Lower lobe of right lung (tissue), 2 donors: ENCODE data around the gene LRRTM4. TPM values are rescaled to one million over a fixed set of nuclear protein-coding genes. Genes with fewer than 3 reads are reported as not detected.

Experiments used
- ATAC-seq, 2 donors: fragments of 200-7000 bp; cut with Tn5 transposase; one replicate each; pipeline ENCODE4 v1.9.1; 2020 to 2022; ENCODE audit warnings: mild to moderate bottlenecking in 2 of 2, moderate library complexity in 2 of 2
- DNase-seq: peaks from one replicate; pipeline ENCODE4 v3.0.0-alpha.2; 2020
- H3K27ac ChIP-seq: fragments of 200-600 bp; one replicate; pipeline ENCODE4 v1.8.0; 2022
- H3K27me3 ChIP-seq: fragments of 200-600 bp; one replicate; pipeline ENCODE4 v1.8.0; 2022; ENCODE audit warnings: low read depth
- H3K36me3 ChIP-seq: fragments of 200-600 bp; one replicate; pipeline ENCODE4 v1.8.0; 2022; ENCODE audit warnings: mild to moderate bottlenecking
- H3K4me1 ChIP-seq: fragments of 200-600 bp; one replicate; pipeline ENCODE4 v1.8.0; 2022
- H3K4me3 ChIP-seq: fragments of 200-600 bp; one replicate; pipeline ENCODE4 v1.8.0; 2022; ENCODE audit warnings: mild to moderate bottlenecking
- H3K9me3 ChIP-seq: fragments of 200-600 bp; one replicate; pipeline ENCODE4 v1.8.0; 2022
- intact Hi-C: fragments of 100-400 bp; cut with DNase I; formaldehyde crosslinking; loops from one replicate; pipeline ENCODE4 v1.11.0; 2022
- total RNA-seq: library from RNA; stranded (reverse); fragmentation: NEBNext Ultra II Directional; extraction: Animal tissue kit (Norgen Biotek cat#: 25700); gene quantifications from one replicate; pipeline ENCODE4 v1.2.1, GENCODE V29; 2021
- TF ChIP-seq, protein P1 (sequence below): fragments of 200-600 bp; IDR thresholded peaks from one replicate; pipeline ENCODE4 v1.8.0; 2022; ENCODE audit warnings: antibody characterized with exemption, mild to moderate bottlenecking
- donor health status: DM: no; HTN: yes; CAD: no; lungs with severe emphysema.

The LRRTM4 gene
- total RNA-seq, 1 donor from 2014 or later = 0.77 TPM

DNA sequence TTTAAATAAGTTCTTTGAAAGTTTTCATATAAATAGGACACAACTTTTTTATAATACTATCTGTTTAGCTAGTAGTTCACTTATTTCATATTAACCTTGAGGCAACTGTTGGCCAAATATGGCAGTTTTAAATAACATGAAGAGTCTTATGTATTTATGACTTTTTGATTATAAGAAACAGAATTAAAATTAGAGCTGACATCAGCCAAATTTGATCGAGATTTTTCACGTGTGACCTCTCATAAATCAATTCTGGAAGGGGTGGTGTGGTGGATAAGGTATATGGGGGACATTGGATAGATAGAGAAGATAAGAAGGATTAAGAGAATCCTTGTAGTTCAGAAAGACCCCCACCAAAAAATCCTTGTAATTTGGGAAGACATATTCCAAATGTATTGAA, 776.6 kb downstream of the LRRTM4 start:
- H3K4me1 ChIP-seq = no peaks in the 10 kb centered on the region
- no peak for DNase-seq
- H3K27ac ChIP-seq = no peak overlapping the region
- no peak for ATAC-seq
- no peaks in the 10 kb centered on the region for H3K36me3 ChIP-seq
- TF ChIP-seq, protein P1, sequence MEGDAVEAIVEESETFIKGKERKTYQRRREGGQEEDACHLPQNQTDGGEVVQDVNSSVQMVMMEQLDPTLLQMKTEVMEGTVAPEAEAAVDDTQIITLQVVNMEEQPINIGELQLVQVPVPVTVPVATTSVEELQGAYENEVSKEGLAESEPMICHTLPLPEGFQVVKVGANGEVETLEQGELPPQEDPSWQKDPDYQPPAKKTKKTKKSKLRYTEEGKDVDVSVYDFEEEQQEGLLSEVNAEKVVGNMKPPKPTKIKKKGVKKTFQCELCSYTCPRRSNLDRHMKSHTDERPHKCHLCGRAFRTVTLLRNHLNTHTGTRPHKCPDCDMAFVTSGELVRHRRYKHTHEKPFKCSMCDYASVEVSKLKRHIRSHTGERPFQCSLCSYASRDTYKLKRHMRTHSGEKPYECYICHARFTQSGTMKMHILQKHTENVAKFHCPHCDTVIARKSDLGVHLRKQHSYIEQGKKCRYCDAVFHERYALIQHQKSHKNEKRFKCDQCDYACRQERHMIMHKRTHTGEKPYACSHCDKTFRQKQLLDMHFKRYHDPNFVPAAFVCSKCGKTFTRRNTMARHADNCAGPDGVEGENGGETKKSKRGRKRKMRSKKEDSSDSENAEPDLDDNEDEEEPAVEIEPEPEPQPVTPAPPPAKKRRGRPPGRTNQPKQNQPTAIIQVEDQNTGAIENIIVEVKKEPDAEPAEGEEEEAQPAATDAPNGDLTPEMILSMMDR = no peak
- no peaks in the 10 kb centered on the region for H3K27me3 ChIP-seq
- H3K9me3 ChIP-seq = no peaks in the 10 kb centered on the region
- H3K4me3 ChIP-seq = no peak overlapping the region
- intact Hi-C loops = no loop called here

DNA sequence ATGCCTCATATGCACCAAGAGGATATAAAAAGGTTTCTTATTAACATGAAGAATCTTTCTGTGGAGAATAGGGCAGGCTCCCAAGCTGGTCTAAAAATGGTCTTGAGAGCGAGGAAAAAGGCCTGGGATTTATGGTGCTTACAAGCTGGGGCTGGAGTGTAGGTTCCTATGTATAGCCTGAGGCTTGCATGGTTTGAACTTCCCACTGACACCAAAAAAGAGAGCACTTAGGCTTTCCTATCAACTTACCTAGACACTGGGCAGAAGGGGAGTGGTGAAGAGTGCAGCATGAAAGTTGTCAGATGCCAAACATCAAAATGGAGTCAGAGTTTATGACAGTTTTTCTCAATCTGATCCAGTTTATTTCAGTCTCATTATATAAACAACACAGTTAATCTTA, 784.6 kb downstream of the LRRTM4 start:
- TF ChIP-seq, protein P1 = no peak

DNA sequence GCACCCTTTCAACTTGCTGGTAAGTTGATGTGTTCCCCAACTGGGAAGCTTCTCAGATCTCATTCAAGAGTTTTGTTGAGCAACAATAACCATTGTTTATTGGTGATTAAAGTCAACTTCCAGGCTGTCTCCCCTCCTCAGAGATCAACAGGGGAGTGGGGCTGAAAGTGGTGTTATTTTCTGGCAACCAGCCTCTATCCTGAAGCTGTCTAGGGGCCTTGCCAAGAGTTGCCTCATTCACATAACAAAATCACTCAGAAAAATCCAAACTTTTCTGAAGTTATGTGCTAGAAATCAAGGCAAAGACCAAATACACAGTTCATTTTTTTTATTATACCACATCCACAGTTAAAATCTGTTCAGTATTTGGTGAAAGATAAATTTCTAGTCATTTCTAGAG, 788.4 kb downstream of the LRRTM4 start:
- H3K4me3 ChIP-seq = no peak overlapping the region
- ATAC-seq (no peak), DNase-seq (no peak)
- TF ChIP-seq, protein P1 = no peak
- intact Hi-C loops = no loop called here
- H3K9me3 ChIP-seq = no peaks in the 10 kb centered on the region
- no peaks in the 10 kb centered on the region for H3K27me3 ChIP-seq
- H3K4me1 ChIP-seq = no peaks in the 10 kb centered on the region
- H3K36me3 ChIP-seq = no peaks in the 10 kb centered on the region
- H3K27ac ChIP-seq = no peak overlapping the region

More for the DNA sequence above, 784.6 kb downstream of the LRRTM4 start:
- Histone ChIP-seq H3K27ac (no peak overlapping the region), H3K4me3 (no peak overlapping the region), H3K9me3 (no peaks in the 10 kb centered on the region), H3K27me3 (no peaks in the 10 kb centered on the region), H3K36me3 (no peaks in the 10 kb centered on the region), H3K4me1 (no peaks in the 10 kb centered on the region)
- no peak for ATAC-seq
- no peak for DNase-seq
- intact Hi-C loops = no loop called here

DNA sequence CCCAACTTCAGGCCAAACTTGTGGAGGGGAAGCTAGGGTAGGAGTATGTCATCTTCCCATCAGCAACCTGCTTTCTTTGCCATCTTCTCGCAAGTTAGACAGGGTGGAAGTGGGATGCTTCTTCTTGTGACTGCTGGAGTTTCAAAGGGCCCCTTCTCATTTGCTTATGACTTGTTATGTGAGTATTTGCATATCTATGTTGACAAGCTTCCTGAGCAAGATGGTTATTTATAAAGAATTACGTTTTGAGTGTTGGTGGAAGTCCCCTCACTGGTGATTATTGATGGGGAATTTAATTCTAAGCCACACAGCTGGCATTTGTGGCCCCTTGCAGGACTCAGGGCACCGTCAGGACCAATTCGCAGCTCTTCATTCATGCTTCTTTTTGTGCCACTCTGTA, 791.0 kb downstream of the LRRTM4 start:
- H3K36me3 ChIP-seq = no peaks in the 10 kb centered on the region
- no peak for DNase-seq
- no peaks in the 10 kb centered on the region for H3K27me3 ChIP-seq
- TF ChIP-seq, protein P1 = no peak
- ATAC-seq = no peak
- intact Hi-C loops = no loop called here
- no peak overlapping the region for H3K4me3 ChIP-seq
- H3K9me3 ChIP-seq = no peaks in the 10 kb centered on the region
- no peak overlapping the region for H3K27ac ChIP-seq
- no peaks in the 10 kb centered on the region for H3K4me1 ChIP-seq

DNA sequence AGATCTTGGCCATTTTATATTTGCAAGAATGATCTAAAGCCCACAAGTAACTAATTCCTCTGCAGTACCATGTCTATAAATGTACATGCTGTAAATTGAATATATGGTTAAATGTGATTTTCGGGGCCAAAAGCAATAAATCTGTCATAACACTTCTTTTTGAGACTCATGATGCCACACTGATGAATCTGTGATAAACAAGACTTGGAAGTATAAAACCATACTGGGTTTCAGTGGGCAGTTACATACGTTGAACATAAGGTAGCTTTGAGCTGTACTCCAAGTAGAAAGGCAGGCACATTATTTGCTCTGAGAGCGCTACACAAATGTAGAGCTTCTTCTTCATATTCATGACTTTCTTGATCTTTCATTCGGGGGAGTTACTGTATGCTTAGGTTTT, 792.2 kb downstream of the LRRTM4 start:
- intact Hi-C loops = no loop called here
- no peaks in the 10 kb centered on the region for H3K36me3 ChIP-seq
- DNase-seq (no peak), ATAC-seq (no peak)
- no peaks in the 10 kb centered on the region for H3K27me3 ChIP-seq
- no peaks in the 10 kb centered on the region for H3K4me1 ChIP-seq
- no peaks in the 10 kb centered on the region for H3K9me3 ChIP-seq
- no peak overlapping the region for H3K4me3 ChIP-seq
- H3K27ac ChIP-seq = no peak overlapping the region
- TF ChIP-seq, protein P1 = no peak

DNA sequence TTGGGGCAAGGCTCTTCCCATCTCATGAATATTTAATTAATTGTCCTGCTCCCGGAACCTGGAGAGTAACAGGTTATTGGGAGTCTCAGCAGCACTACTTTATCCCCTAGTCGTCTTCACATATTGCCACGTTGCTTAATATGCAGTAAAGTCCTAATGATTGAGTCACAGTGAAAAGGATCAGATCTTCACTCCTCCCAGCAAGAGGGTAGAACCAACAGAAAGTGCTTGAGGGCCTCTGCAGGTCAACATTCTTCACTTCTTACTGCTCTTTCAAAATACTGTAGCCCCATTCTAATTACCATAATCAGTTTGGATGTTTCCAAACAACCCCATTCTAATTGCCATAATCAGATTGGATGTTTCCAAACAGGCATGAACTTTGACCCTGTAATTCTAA, 801.0 kb downstream of the LRRTM4 start:
- no peaks in the 10 kb centered on the region for H3K27me3 ChIP-seq
- intact Hi-C loops = no loop called here
- DNase-seq = no peak
- H3K4me3 ChIP-seq = no peak overlapping the region
- H3K27ac ChIP-seq = no peak overlapping the region
- H3K9me3 ChIP-seq = no peaks in the 10 kb centered on the region
- H3K4me1 ChIP-seq = no peaks in the 10 kb centered on the region
- TF ChIP-seq, protein P1 = no peak
- no peaks in the 10 kb centered on the region for H3K36me3 ChIP-seq
- no peak for ATAC-seq
